ENCODE measurements around the gene CLBA1. TPM values are rescaled to one million over a fixed set of nuclear protein-coding genes. Genes with fewer than 3 reads are reported as not detected.

The CLBA1 gene
- total RNA-seq, 1 donor from 2014 or later, result 10.5 TPM

DNA sequence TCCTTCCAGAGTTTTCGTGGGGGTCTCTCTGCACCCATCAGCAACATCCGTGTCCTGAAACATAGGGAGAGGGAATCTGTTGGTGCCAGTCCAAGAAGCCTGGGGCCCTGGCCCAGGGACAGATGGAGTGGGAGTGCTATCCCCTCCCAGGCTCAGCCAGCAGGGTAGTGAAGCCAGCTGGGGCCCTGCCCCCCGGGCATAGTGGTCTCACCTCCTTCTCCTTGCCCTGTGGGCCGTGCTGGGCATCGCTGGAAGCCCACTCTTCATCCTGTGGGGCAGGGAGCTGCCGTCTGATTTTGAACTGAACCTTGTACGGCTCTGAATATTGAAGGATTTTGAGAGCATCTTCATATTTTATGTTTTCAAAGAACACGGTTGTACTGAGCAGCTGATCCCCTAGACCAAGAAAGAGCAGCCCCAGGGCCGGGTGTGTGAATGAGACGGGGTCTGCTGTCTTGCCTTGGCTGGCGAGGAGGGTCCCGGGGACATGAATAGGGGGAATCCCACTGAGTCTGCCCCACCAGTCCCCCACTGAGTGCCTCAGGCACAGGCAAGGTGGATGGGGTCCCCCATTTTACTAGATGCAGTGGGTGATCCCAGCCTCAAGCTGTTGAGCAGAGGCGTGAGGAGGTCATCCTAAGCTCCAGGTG lies 30.7 kb upstream of the CLBA1 start:
- DNase-seq, result no peak
- Histone ChIP-seq H3K4me3 (no peak overlapping the region), H3K27ac (no peak overlapping the region), H3K36me3 (no peaks in the 10 kb centered on the region), H3K27me3 (ENCODE audit: low read depth) (peaks cover 8% of the 10 kb centered on the region), H3K9me3 (no peaks in the 10 kb centered on the region), H3K4me1 (no peaks in the 10 kb centered on the region)
- intact Hi-C loops (cut with DNase I), result no loop called here
- TF ChIP-seq CTCF (IDR thresholded peaks at IDR 0.05), result no peak
- peak in 1 of 2 donors; percentile 26 for ATAC-seq

DNA sequence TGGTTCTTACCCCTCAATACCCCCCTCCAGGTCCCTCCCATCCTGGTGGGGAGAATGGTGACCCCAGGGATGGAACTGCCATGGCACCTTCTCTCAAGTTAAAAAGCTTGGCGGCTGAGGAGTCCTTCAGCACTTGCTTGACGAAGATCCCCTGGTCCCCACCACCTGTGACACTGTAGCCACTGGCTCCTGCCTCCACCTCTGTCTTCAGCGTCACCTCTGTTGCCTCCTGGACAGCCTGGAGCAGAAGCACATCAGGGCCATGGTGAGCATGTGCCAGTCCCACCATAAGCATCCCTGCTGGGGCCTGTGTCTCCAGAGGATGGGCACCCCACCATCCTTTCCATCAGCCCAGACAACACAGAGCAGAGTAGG lies 30.2 kb upstream of the CLBA1 start:
- DNase-seq (no peak), ATAC-seq (peak in 1 of 2 donors; percentile 14)
- no peak for TF ChIP-seq CTCF (IDR thresholded peaks at IDR 0.05)
- H3K27me3 ChIP-seq (ENCODE audit: low read depth), result peaks cover 8% of the 10 kb centered on the region
- intact Hi-C loops (cut with DNase I), result no loop called here
- H3K36me3 ChIP-seq, result no peaks in the 10 kb centered on the region
- H3K4me1 ChIP-seq, result no peaks in the 10 kb centered on the region
- H3K4me3 ChIP-seq, result no peak overlapping the region
- H3K27ac ChIP-seq, result no peak overlapping the region
- H3K9me3 ChIP-seq, result no peaks in the 10 kb centered on the region

DNA sequence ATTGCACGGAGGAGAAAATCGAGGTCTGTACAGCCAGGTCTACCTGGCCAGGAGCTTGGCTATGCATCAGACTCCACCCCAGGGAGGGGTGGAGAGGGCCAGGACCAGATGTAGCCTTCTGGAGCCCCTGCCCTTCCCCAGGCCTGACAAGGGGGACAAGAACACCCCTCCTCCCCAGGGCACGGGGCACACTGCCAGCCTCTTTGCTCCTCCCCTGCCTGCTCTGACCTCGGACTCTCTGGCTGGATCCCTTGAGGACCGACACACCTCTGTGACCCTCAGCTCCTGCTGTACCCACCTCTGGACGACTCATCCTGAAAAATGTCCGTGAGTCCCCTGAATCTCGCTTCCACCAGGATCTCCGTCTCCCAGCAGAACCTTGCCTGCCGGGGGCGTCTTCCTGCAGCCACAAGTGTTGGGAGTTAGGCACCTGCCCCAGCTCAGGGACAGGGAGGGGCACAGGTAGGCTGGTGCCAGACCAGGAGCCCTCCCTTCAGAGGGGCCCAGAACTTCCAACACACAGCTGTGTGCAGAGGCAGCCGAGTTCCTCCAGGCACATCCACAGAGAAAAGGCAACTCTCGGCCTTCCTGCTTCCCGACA lies 29.2 kb upstream of the CLBA1 start:
- TF ChIP-seq CTCF (IDR thresholded peaks at IDR 0.05), result no peak
- intact Hi-C loops (cut with DNase I), result no loop called here
- Histone ChIP-seq H3K4me1 (no peaks in the 10 kb centered on the region), H3K36me3 (no peaks in the 10 kb centered on the region), H3K27me3 (ENCODE audit: low read depth) (peaks cover 8% of the 10 kb centered on the region), H3K4me3 (no peak overlapping the region), H3K27ac (no peak overlapping the region), H3K9me3 (no peaks in the 10 kb centered on the region)
- ATAC-seq, result no peak
- DNase-seq, result peak; percentile 14

DNA sequence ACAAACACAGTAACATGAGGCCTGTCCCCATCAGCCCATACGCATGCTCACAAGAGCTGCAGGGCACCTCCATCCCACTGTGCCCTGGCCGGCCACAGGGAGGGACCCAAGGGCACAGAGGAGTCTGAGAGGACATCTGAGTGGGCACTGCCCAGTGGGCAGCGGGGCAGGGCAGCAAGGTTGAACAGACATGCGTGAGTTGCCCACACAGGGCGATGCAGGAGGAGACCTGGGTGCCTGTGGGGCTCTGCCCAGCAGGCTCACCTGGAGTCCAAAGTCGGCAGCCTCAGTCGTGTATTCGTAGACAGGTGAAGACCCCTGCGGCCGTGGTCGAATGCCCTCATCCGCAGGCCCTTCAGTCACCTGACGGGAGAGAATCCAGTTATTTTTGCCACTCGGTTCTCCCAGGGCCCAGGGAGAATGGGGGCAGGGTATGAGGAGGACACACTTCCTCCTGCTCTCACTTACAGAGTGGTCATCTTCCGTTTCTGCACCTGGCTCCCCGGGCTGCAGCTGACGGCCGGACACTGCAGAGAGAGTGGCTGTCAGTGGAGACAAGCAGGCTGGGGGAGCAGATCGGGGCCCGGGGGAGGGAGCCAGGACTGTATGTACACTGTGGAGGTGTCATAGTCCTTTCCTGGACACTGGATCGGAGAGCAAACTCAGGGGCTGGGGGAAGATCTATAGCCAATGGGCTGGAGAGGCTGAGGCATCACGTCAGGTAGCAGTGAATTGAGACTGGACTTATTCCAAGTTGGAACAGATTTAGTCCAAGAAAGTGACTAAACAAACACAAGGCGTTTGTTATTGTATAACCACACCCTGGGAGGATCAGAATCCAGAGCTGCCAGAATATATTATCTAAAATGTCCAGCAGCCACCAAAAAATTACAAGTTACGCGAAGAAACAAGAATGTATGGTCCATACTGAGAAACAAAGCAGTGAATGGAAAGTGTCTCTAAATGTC lies 28.2 kb upstream of the CLBA1 start:
- H3K27me3 ChIP-seq (ENCODE audit: low read depth), result peaks cover 8% of the 10 kb centered on the region
- DNase-seq (peak; percentile 34), ATAC-seq (peak in 1 of 2 donors; percentile 30)
- H3K4me1 ChIP-seq, result no peaks in the 10 kb centered on the region
- H3K4me3 ChIP-seq, result no peak overlapping the region
- H3K27ac ChIP-seq, result no peak overlapping the region
- no peak for TF ChIP-seq CTCF (IDR thresholded peaks at IDR 0.05)
- H3K36me3 ChIP-seq, result no peaks in the 10 kb centered on the region
- intact Hi-C loops (cut with DNase I), result no loop called here
- no peaks in the 10 kb centered on the region for H3K9me3 ChIP-seq

DNA sequence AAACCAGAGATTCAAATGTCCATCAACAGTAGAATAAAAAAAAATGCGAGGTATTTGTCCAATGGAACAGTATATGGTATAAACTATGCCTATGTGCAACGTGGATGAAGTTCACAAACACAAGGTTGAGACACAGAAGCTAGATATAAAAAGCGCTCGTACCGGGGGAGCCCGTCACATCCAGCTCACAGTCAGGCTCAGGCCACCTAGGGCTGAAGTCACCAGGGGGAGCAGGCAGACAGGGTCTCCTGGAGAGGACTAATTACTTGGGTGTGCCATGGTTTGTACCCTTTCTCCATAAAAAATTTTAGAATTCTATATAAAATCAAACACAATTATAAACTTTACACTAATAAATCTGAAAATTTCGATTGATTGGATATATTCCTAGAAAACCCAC lies 21.0 kb upstream of the CLBA1 start:
- DNase-seq (peak; percentile 14), ATAC-seq (no peak)
- H3K27ac ChIP-seq, result no peak overlapping the region
- no peak overlapping the region for H3K4me3 ChIP-seq
- intact Hi-C loops (cut with DNase I), result no loop called here
- H3K36me3 ChIP-seq, result no peaks in the 10 kb centered on the region
- no peaks in the 10 kb centered on the region for H3K9me3 ChIP-seq
- H3K4me1 ChIP-seq, result peaks cover 26% of the 10 kb centered on the region
- H3K27me3 ChIP-seq (ENCODE audit: low read depth), result no peaks in the 10 kb centered on the region
- no peak for TF ChIP-seq CTCF (IDR thresholded peaks at IDR 0.05)
